Measurements from ENCODE around the gene TMEM215.
"Not testable (repeated sequence)": the region's sequence is repeated elsewhere in the genome, so short reads cannot be mapped to it uniquely, and the experiment has no call there.

TMEM215 gene

DNA sequence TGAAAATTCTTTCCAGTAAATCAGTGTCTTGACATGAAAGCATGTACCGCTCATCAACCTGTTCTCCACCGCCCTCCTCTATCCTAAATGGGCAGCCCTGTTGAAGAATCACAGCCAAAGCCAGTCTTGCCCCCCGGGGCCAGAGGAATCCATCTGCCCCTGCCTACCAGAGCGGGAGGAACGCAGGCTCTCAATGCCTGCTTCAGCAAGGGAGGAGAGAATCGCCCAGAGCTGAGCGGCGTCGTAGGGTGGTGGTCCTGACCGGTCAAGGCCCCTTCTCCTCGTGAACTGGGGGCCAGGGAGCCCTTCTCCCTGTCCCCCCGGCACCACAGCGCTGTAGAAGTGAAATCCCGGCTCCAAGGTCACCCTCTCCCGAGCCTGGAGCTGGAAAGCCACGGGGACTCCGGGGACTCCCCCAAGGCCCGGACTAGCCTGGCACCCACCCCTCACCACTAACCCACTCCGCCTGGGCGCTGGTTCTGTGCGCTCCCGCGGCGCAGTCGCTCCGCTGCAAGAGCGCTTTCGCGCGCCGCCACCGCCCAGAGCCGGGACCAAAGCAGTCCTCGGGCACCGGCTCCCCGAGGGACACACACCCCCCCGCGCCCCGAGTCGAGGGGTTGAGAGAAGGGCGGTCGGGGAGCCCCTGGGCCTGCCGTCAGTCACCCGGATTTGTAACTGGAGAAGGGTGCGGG is 718 bp upstream of the TMEM215 start:
- Histone ChIP-seq H3K9me3 (ENCODE audit: insufficient read depth, low read depth, low read length) (no peaks in the 10 kb centered on the region), H3K27ac (ENCODE audit: low read depth, low read length) (no peak overlapping the region), H3K36me3 (ENCODE audit: insufficient read depth, low read length) (no peaks in the 10 kb centered on the region), H3K9ac (ENCODE audit: low read depth, low read length) (peak overlapping the region; percentile 48), H3K4me3 (ENCODE audit: low read length) (peak overlapping the region; percentile 70), H3K27me3 (ENCODE audit: insufficient read depth, low read length) (peaks cover 82% of the 10 kb centered on the region), H3K4me1 (ENCODE audit: insufficient read depth, low read length) (no peaks in the 10 kb centered on the region)
- WGBS = 3% methylated on average over 45 of the region's 45 CpGs

DNA sequence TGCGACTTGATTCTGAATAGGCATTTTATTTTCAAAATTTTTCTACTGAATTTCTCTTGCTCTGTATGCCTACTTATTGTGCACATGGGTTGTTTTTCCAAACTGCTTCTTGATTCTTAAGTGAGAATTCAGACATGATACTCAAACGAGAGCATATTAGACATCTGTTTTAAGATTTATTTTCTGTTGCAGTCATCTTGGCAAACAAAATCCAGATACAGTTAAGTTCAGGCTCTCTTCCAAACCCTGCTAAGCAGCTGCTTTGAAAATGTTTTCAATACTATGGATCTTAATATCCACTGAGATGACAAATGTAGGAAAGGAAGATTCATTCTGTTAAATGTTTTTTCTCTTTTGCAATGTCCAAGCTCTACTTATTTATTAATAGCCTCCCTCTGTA is 4.5 kb downstream of the TMEM215 start:
- H3K27ac ChIP-seq (ENCODE audit: low read depth, low read length) = no peak overlapping the region
- peaks cover 63% of the 10 kb centered on the region for H3K27me3 ChIP-seq (ENCODE audit: insufficient read depth, low read length)
- 83% methylated on average over 2 of the region's 2 CpGs for WGBS
- H3K36me3 ChIP-seq (ENCODE audit: insufficient read depth, low read length) = no peaks in the 10 kb centered on the region
- no peak overlapping the region for H3K4me3 ChIP-seq (ENCODE audit: low read length)
- no peak overlapping the region for H3K9ac ChIP-seq (ENCODE audit: low read depth, low read length)
- H3K4me1 ChIP-seq (ENCODE audit: insufficient read depth, low read length) = no peaks in the 10 kb centered on the region
- no peaks in the 10 kb centered on the region for H3K9me3 ChIP-seq (ENCODE audit: insufficient read depth, low read depth, low read length)

DNA sequence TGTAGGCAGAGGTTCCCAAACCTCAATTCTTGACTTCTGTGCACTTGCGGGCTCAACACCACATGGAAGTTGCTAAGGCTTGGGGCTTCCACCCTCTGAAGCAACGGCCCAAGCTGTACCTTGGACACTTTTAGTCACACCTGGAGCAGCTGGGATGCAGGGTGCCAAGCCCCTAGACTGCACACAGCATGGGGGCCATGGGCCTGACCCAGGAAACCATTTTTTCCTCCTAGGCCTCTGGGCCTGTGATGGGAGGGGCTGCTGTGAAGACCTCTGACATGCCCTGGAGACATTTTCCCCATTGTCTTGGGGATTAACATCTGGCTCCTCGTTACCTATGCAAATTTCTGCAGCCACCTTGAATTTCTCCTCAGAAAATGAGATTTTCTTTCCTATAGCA is 12.7 kb downstream of the TMEM215 start:
- peaks cover 24% of the 10 kb centered on the region for H3K9me3 ChIP-seq (ENCODE audit: insufficient read depth, low read depth, low read length)
- H3K4me3 ChIP-seq (ENCODE audit: low read length); H3K27me3 ChIP-seq (ENCODE audit: insufficient read depth, low read length); H3K27ac ChIP-seq (ENCODE audit: low read depth, low read length); H3K36me3 ChIP-seq (ENCODE audit: insufficient read depth, low read length); H3K4me1 ChIP-seq (ENCODE audit: insufficient read depth, low read length); H3K9ac ChIP-seq (ENCODE audit: low read depth, low read length): not testable (repeated sequence)
- WGBS = 76% methylated on average over 3 of the region's 3 CpGs

- H3K9me3 ChIP-seq (ENCODE audit: insufficient read depth, low read depth, low read length) = 0 out of 2 replicates have a peak, but pooled peaks cover 6% of the 10 kb centered on the region
- no peak overlapping the region for H3K27ac ChIP-seq (ENCODE audit: low read depth, low read length)
- H3K4me3 ChIP-seq (ENCODE audit: low read length) = no peak overlapping the region
- H3K36me3 ChIP-seq (ENCODE audit: insufficient read depth, low read length) = no peaks in the 10 kb centered on the region
- no CpG with 5 or more reads among the region's 1 CpG for WGBS
- H3K4me1 ChIP-seq (ENCODE audit: insufficient read depth, low read length) = no peaks in the 10 kb centered on the region
- no peak overlapping the region for H3K9ac ChIP-seq (ENCODE audit: low read depth, low read length)
- no peaks in the 10 kb centered on the region for H3K27me3 ChIP-seq (ENCODE audit: insufficient read depth, low read length)
Observed at GRCh38 chr9:32801530-32801929, 18.2 kb downstream of the TMEM215 start.

DNA sequence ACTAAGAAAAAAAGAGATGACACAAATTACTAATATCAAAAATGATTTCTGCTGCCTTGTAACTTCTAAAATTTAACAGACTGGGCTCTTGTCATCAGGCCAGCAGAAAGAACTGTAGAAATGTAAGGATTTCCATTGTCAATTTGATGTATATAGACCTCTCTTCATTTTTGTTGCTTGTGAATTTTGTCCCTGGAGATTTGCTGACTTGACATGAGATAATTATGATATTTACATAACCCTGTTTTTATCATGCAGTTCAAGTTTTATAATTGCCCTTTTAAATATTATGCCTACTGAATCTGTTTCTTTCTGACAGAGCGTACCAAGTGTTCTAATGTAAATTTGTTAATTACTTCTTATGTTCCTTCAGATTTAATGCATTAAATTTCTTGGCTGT is 23.9 kb downstream of the TMEM215 start:
- Histone ChIP-seq H3K9ac (ENCODE audit: low read depth, low read length) (no peak overlapping the region), H3K36me3 (ENCODE audit: insufficient read depth, low read length) (no peaks in the 10 kb centered on the region), H3K4me3 (ENCODE audit: low read length) (no peak overlapping the region), H3K27ac (ENCODE audit: low read depth, low read length) (no peak overlapping the region), H3K9me3 (ENCODE audit: insufficient read depth, low read depth, low read length) (peaks cover 10% of the 10 kb centered on the region; the same call in 1 of the 2 replicates), H3K4me1 (ENCODE audit: insufficient read depth, low read length) (no peaks in the 10 kb centered on the region), H3K27me3 (ENCODE audit: insufficient read depth, low read length) (no peaks in the 10 kb centered on the region)
- WGBS = no CpG with 5 or more reads among the region's 1 CpG

DNA sequence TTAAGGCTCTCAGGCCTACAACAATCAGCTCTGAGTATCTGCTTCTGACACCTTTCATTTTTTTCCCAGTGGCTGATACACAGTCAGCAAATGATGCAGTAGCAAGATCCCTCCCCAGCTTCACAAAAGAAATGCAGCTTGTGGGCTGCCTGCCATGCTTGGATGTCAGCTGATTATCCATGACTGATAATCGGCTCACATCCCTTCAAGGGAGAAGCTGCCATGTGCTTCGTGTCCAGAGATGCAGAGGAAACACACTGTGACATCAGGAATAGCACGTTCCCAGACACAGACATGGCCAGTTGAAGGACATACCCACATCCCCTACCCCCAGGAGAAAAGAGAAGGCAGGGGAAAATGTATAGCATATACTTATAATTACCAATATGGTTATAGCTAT is 27.9 kb downstream of the TMEM215 start:
- no peaks in the 10 kb centered on the region for H3K27me3 ChIP-seq (ENCODE audit: insufficient read depth, low read length)

GRCh38 chr9:32820322-32820721 is 37.0 kb downstream of the TMEM215 start:
- H3K4me3 ChIP-seq (ENCODE audit: low read length) = no peak overlapping the region
- no peak overlapping the region for H3K9ac ChIP-seq (ENCODE audit: low read depth, low read length)
- no peaks in the 10 kb centered on the region for H3K36me3 ChIP-seq (ENCODE audit: insufficient read depth, low read length)
- H3K4me1 ChIP-seq (ENCODE audit: insufficient read depth, low read length) = no peaks in the 10 kb centered on the region
- H3K27ac ChIP-seq (ENCODE audit: low read depth, low read length) = no peak overlapping the region
- H3K27me3 ChIP-seq (ENCODE audit: insufficient read depth, low read length) = no peaks in the 10 kb centered on the region
- WGBS = 85% methylated on average over 4 of the region's 4 CpGs
- H3K9me3 ChIP-seq (ENCODE audit: insufficient read depth, low read depth, low read length) = no peaks in the 10 kb centered on the region

More for the DNA sequence above, 27.9 kb downstream of the TMEM215 start:
- no peak overlapping the region for H3K4me3 ChIP-seq (ENCODE audit: low read length)
- WGBS = 88% methylated on average over 3 of the region's 3 CpGs
- H3K36me3 ChIP-seq (ENCODE audit: insufficient read depth, low read length) = no peaks in the 10 kb centered on the region
- no peak overlapping the region for H3K9ac ChIP-seq (ENCODE audit: low read depth, low read length)
- no peaks in the 10 kb centered on the region for H3K4me1 ChIP-seq (ENCODE audit: insufficient read depth, low read length)
- H3K27ac ChIP-seq (ENCODE audit: low read depth, low read length) = no peak overlapping the region
- H3K9me3 ChIP-seq (ENCODE audit: insufficient read depth, low read depth, low read length) = peaks cover 10% of the 10 kb centered on the region; the same call in 1 of the 2 replicates

GRCh38 chr9:32823101-32823500 is 39.8 kb downstream of the TMEM215 start:
- Histone ChIP-seq H3K27me3 (ENCODE audit: insufficient read depth, low read length) (no peaks in the 10 kb centered on the region), H3K27ac (ENCODE audit: low read depth, low read length) (no peak overlapping the region), H3K9ac (ENCODE audit: low read depth, low read length) (no peak overlapping the region), H3K36me3 (ENCODE audit: insufficient read depth, low read length) (no peaks in the 10 kb centered on the region), H3K9me3 (ENCODE audit: insufficient read depth, low read depth, low read length) (no peaks in the 10 kb centered on the region), H3K4me3 (ENCODE audit: low read length) (no peak overlapping the region), H3K4me1 (ENCODE audit: insufficient read depth, low read length) (no peaks in the 10 kb centered on the region)
- WGBS = 85% methylated on average over 3 of the region's 3 CpGs

- Histone ChIP-seq H3K9ac (ENCODE audit: low read depth, low read length) (no peak overlapping the region), H3K4me1 (ENCODE audit: insufficient read depth, low read length) (no peaks in the 10 kb centered on the region), H3K9me3 (ENCODE audit: insufficient read depth, low read depth, low read length) (no peaks in the 10 kb centered on the region), H3K4me3 (ENCODE audit: low read length) (no peak overlapping the region), H3K36me3 (ENCODE audit: insufficient read depth, low read length) (no peaks in the 10 kb centered on the region), H3K27ac (ENCODE audit: low read depth, low read length) (no peak overlapping the region), H3K27me3 (ENCODE audit: insufficient read depth, low read length) (no peaks in the 10 kb centered on the region)
Observed at GRCh38 chr9:32823551-32823950, 40.2 kb downstream of the TMEM215 start.

DNA sequence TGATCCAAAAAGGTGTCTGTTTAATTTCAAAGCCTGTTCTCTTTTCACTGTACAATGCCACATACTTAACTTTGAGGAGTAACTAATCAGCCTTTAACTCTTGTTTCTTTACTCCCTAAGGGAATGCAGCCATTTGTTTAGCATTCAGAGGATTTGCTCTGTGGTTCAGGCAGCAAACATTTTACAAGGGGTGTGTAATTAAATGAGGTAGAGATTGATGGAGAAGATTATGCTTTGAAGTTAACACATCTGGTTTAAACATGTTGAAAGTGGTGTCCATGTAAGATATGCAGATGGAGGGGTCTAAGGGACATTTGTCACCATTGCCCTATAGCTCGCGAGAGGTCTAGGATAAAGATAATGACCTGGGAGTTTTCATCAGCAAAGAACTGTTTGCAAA is 41.9 kb downstream of the TMEM215 start:
- H3K4me1 ChIP-seq (ENCODE audit: insufficient read depth, low read length) = peaks cover 4% of the 10 kb centered on the region; the same call in 1 of the 2 replicates
- no peak overlapping the region for H3K27ac ChIP-seq (ENCODE audit: low read depth, low read length)
- H3K9ac ChIP-seq (ENCODE audit: low read depth, low read length) = no peak overlapping the region
- no peaks in the 10 kb centered on the region for H3K27me3 ChIP-seq (ENCODE audit: insufficient read depth, low read length)
- H3K9me3 ChIP-seq (ENCODE audit: insufficient read depth, low read depth, low read length) = no peaks in the 10 kb centered on the region
- no peaks in the 10 kb centered on the region for H3K36me3 ChIP-seq (ENCODE audit: insufficient read depth, low read length)
- no peak overlapping the region for H3K4me3 ChIP-seq (ENCODE audit: low read length)
- 93% methylated on average over 2 of the region's 2 CpGs for WGBS

- H3K36me3 ChIP-seq (ENCODE audit: insufficient read depth, low read length) = no peaks in the 10 kb centered on the region
- no peaks in the 10 kb centered on the region for H3K27me3 ChIP-seq (ENCODE audit: insufficient read depth, low read length)
- no peak overlapping the region for H3K4me3 ChIP-seq (ENCODE audit: low read length)
- no peak overlapping the region for H3K9ac ChIP-seq (ENCODE audit: low read depth, low read length)
- H3K27ac ChIP-seq (ENCODE audit: low read depth, low read length) = no peak overlapping the region
- peaks cover 4% of the 10 kb centered on the region; the same call in 1 of the 2 replicates for H3K4me1 ChIP-seq (ENCODE audit: insufficient read depth, low read length)
- WGBS = 82% methylated on average over 5 of the region's 5 CpGs
- H3K9me3 ChIP-seq (ENCODE audit: insufficient read depth, low read depth, low read length) = no peaks in the 10 kb centered on the region
Observed at GRCh38 chr9:32828861-32829260, 45.5 kb downstream of the TMEM215 start.

- Histone ChIP-seq H3K9ac (ENCODE audit: low read depth, low read length) (no peak overlapping the region), H3K9me3 (ENCODE audit: insufficient read depth, low read depth, low read length) (no peaks in the 10 kb centered on the region), H3K4me3 (ENCODE audit: low read length) (no peak overlapping the region), H3K27me3 (ENCODE audit: insufficient read depth, low read length) (no peaks in the 10 kb centered on the region), H3K4me1 (ENCODE audit: insufficient read depth, low read length) (peaks cover 4% of the 10 kb centered on the region; the same call in 1 of the 2 replicates), H3K27ac (ENCODE audit: low read depth, low read length) (no peak overlapping the region), H3K36me3 (ENCODE audit: insufficient read depth, low read length) (no peaks in the 10 kb centered on the region)
- WGBS = 84% methylated on average over 2 of the region's 2 CpGs
Observed at GRCh38 chr9:32832346-32832745, 49.0 kb downstream of the TMEM215 start.

Data from HUES64 (cell line).